ENCODE data around the gene SRRM2.
A peak's percentile ranks its signal among the peaks of the same experiment; 100 is the strongest.

Gene SRRM2

GRCh38 chr16:2778630-2778958 is 26.2 kb downstream of the SRRM2 start:
- DNase-seq = no peak

GRCh38 chr16:2779151-2779920 is 26.9 kb downstream of the SRRM2 start:
- no peak for DNase-seq

GRCh38 chr16:2779978-2780898 is 27.8 kb downstream of the SRRM2 start:
- DNase-seq = no peak

- DNase-seq = no peak
Observed at GRCh38 chr16:2782583-2783351, 30.3 kb downstream of the SRRM2 start.

- no peak for DNase-seq
Observed at GRCh38 chr16:2783581-2784357, 31.3 kb downstream of the SRRM2 start.

GRCh38 chr16:2784358-2785100 is 32.1 kb downstream of the SRRM2 start:
- DNase-seq = no peak

- DNase-seq = peak in 4 of 6 experiments; percentile 29 to 51 (median 46)
Observed at GRCh38 chr16:2785101-2785991, 32.9 kb downstream of the SRRM2 start.

GRCh38 chr16:2786061-2786825 is 33.8 kb downstream of the SRRM2 start:
- DNase-seq = no peak

- no peak for DNase-seq
Observed at GRCh38 chr16:2786826-2787151, 34.4 kb downstream of the SRRM2 start.

- no peak for DNase-seq
Observed at GRCh38 chr16:2787406-2787805, 35.0 kb downstream of the SRRM2 start, which contains the start of gene PRSS33. PRSS33 (minus strand) TSS chr16:2787560; CDS start chr16:2786547, 1,013 bp downstream.

- DNase-seq = no peak
Observed at GRCh38 chr16:2787961-2788360, 35.5 kb downstream of the SRRM2 start.

- DNase-seq = no peak
Observed at GRCh38 chr16:2790631-2791030, 38.2 kb downstream of the SRRM2 start.

GRCh38 chr16:2791174-2791573 is 38.7 kb downstream of the SRRM2 start:
- no peak for DNase-seq

GRCh38 chr16:2792940-2793339 is 40.5 kb downstream of the SRRM2 start:
- no peak for DNase-seq

- no peak for DNase-seq
Observed at GRCh38 chr16:2795395-2796143, 43.1 kb downstream of the SRRM2 start.

GRCh38 chr16:2798723-2799204 is 46.3 kb downstream of the SRRM2 start:
- no peak for DNase-seq

GRCh38 chr16:2799205-2799858 is 46.9 kb downstream of the SRRM2 start:
- DNase-seq = no peak

- no peak for DNase-seq
Observed at GRCh38 chr16:2799859-2800226, 47.4 kb downstream of the SRRM2 start.
